WTC11 (cell line): ENCODE measurements around the gene KRT37. TPM values are rescaled to one million over a fixed set of nuclear protein-coding genes. Genes with fewer than 3 reads are reported as not detected.
"Not testable (repeated sequence)": the region's sequence is repeated elsewhere in the genome, so short reads cannot be mapped to it uniquely, and the experiment has no call there.

Source experiments
- ATAC-seq: fragments of 200-7000 bp; cut with Tn5 transposase; 2 replicates; pipeline ENCODE4 v1.10.0; 2021; ENCODE audit warnings: mild to moderate bottlenecking, moderate library complexity
- CTCF ChIA-PET: fragments of 300-600 bp; sonication (Branson Sonifier 250); formaldehyde crosslinking; loops from one replicate; lab custom pipeline; 2021; ENCODE audit warnings: antibody characterized with exemption; lab: Charles Lee
- POLR2A ChIA-PET: fragments of 350-600 bp; sonication (Branson Sonifier 250); formaldehyde crosslinking; loops from one replicate; lab custom pipeline; 2021; ENCODE audit warnings: antibody characterized with exemption; lab: Charles Lee
- DNase-seq: peaks from one replicate; pipeline ENCODE4 v3.0.0; 2021; ENCODE audit warnings: low spot score
- H3K27ac Mint-ChIP-seq: 2 replicates; pipeline ENCODE4 v1.8.0; 2021; ENCODE audit warnings: mixed read lengths
- H3K27me3 Mint-ChIP-seq: 2 replicates; pipeline ENCODE4 v1.8.0; 2021; ENCODE audit warnings: low read depth, mild to moderate bottlenecking, moderate library complexity, mixed read lengths
- H3K36me3 Mint-ChIP-seq: 2 replicates; pipeline ENCODE4 v1.8.0; 2021; ENCODE audit warnings: mixed read lengths
- H3K4me1 Mint-ChIP-seq: 2 replicates; pipeline ENCODE4 v1.8.0; 2022; ENCODE audit warnings: mixed read lengths
- H3K4me3 Mint-ChIP-seq: 2 replicates; pipeline ENCODE4 v1.8.0; 2021; ENCODE audit warnings: mild to moderate bottlenecking, moderate library complexity, mixed read lengths
- H3K9me3 Mint-ChIP-seq: 2 replicates; pipeline ENCODE4 v1.8.0; 2021; ENCODE audit warnings: mixed read lengths
- CBFB ChIP-seq: sonication (generic); formaldehyde crosslinking; IDR thresholded peaks from 2 replicates; pipeline ENCODE4 v1.8.1; 2022; ENCODE audit warnings: mild to moderate bottlenecking, low read depth, missing genetic modification reagents
- CREB1 ChIP-seq: sonication (generic); formaldehyde crosslinking; IDR thresholded peaks from 2 replicates; pipeline ENCODE4 v1.8.0; 2023; ENCODE audit warnings: mild to moderate bottlenecking, missing genetic modification reagents
- EMX1 ChIP-seq: fragments of 250-450 bp; sonication (Bioruptor Pico); IDR thresholded peaks from 2 replicates; pipeline ENCODE4 v1.8.0; 2021; ENCODE audit warnings: mild to moderate bottlenecking
- ETV6 ChIP-seq: sonication (generic); formaldehyde crosslinking; IDR thresholded peaks from 2 replicates; pipeline ENCODE4 v1.8.1; 2022; ENCODE audit warnings: mild to moderate bottlenecking, missing genetic modification reagents
- JAZF1 ChIP-seq: fragments of 250-450 bp; sonication (Bioruptor Pico); IDR thresholded peaks from 2 replicates; pipeline ENCODE4 v1.9.0; 2021; ENCODE audit warnings: moderate library complexity, mild to moderate bottlenecking, inconsistent platforms
- MXD4 ChIP-seq: fragments of 250-450 bp; sonication (Bioruptor Pico); IDR thresholded peaks from 2 replicates; pipeline ENCODE4 v1.8.0; 2021; ENCODE audit warnings: mild to moderate bottlenecking, moderate library complexity, borderline replicate concordance
- NFYB ChIP-seq: sonication (generic); formaldehyde crosslinking; conservative IDR thresholded peaks from 2 replicates; pipeline ENCODE4 v1.8.0; 2022; ENCODE audit warnings: low read depth, missing genetic modification reagents
- NR1H2 ChIP-seq: sonication (generic); formaldehyde crosslinking; IDR thresholded peaks from 2 replicates; pipeline ENCODE4 v1.9.0; 2021; ENCODE audit warnings: mild to moderate bottlenecking, moderate library complexity, missing genetic modification reagents
- NR3C1 ChIP-seq: sonication (generic); formaldehyde crosslinking; conservative IDR thresholded peaks from 2 replicates; pipeline ENCODE4 v1.8.1; 2023; ENCODE audit warnings: low read depth, mild to moderate bottlenecking, missing genetic modification reagents
- OVOL2 ChIP-seq: fragments of 250-450 bp; sonication (Bioruptor Pico); IDR thresholded peaks from 2 replicates; pipeline ENCODE4 v1.9.0; 2021; ENCODE audit warnings: mild to moderate bottlenecking, borderline replicate concordance
- RORB ChIP-seq: fragments of 250-450 bp; sonication (Bioruptor Pico); IDR thresholded peaks from 2 replicates; pipeline ENCODE4 v1.9.0; 2021; ENCODE audit warnings: mild to moderate bottlenecking
- TEAD1 ChIP-seq: sonication (generic); formaldehyde crosslinking; IDR thresholded peaks from 2 replicates; pipeline ENCODE4 v1.8.0; 2022; ENCODE audit warnings: mild to moderate bottlenecking, missing genetic modification reagents
- TEAD4 ChIP-seq: sonication (generic); formaldehyde crosslinking; IDR thresholded peaks from 2 replicates; pipeline ENCODE4 v1.8.0; 2022; ENCODE audit warnings: mild to moderate bottlenecking, missing genetic modification reagents
- TP53 ChIP-seq: sonication (generic); formaldehyde crosslinking; IDR thresholded peaks from 2 replicates; pipeline ENCODE4 v1.8.1; 2023; ENCODE audit warnings: mild to moderate bottlenecking, missing genetic modification reagents
- ZNF138 ChIP-seq: sonication (generic); formaldehyde crosslinking; conservative IDR thresholded peaks from 2 replicates; pipeline ENCODE4 v1.8.1; 2022; ENCODE audit warnings: mild to moderate bottlenecking, moderate library complexity, missing genetic modification reagents
- ZNF317 ChIP-seq: sonication (generic); formaldehyde crosslinking; IDR thresholded peaks from 2 replicates; pipeline ENCODE4 v1.8.1; 2023; ENCODE audit warnings: low read depth, mild to moderate bottlenecking, moderate library complexity, missing genetic modification reagents, borderline replicate concordance
- total RNA-seq: library from RNA; stranded (reverse); gene quantifications from 3 replicates; pipeline ENCODE4 v1.2.3, GENCODE V29; 2021
- TF ChIP-seq, protein P1 (sequence below): sonication (generic); formaldehyde crosslinking; IDR thresholded peaks from 2 replicates; pipeline ENCODE4 v1.8.1; 2023; ENCODE audit warnings: mild to moderate bottlenecking, missing genetic modification reagents
- TF ChIP-seq, protein P2 (sequence below): sonication (generic); formaldehyde crosslinking; IDR thresholded peaks from 2 replicates; pipeline ENCODE4 v1.8.0; 2023; ENCODE audit warnings: missing genetic modification reagents, mild to moderate bottlenecking, borderline replicate concordance
- TF ChIP-seq, protein P3 (sequence below): sonication (generic); formaldehyde crosslinking; IDR thresholded peaks from 2 replicates; pipeline ENCODE4 v1.8.0; 2022; ENCODE audit warnings: mild to moderate bottlenecking, missing genetic modification reagents

The KRT37 gene
- total RNA-seq, 1 experiment from 2014 or later, result not detected

DNA sequence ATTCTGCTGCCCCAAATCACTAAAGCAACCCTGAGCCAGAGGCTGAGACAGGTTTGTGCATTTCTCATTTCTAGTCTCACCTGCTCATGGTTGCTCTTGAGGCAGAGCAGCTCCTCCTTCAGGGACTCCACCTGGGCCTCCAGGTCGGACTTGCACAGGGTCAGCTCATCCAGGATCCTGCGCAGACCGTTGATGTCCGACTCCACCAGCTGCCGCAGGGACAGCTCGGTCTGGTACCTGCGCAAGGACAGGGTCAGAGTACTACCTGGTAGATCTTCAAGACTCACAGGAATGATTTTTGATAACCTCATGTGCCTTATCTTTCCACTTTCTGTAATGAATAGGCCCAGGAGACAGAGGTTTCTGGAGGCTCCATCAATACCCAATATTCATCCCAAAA, 28.0 kb downstream of the KRT37 start:
- Mint-ChIP-seq H3K36me3 (no peaks in the 10 kb centered on the region), H3K27ac (no peak overlapping the region), H3K27me3 (no peaks in the 10 kb centered on the region), H3K4me3 (no peak overlapping the region), H3K4me1 (no peaks in the 10 kb centered on the region), H3K9me3 (no peaks in the 10 kb centered on the region)
- TF ChIP-seq RORB (CRISPR knock-in tag) (no peak), ZNF317 (no peak), NR1H2 (no peak), TEAD1 (CRISPR knock-in tag) (no peak), TP53 (no peak), ETV6 (CRISPR knock-in tag) (no peak), CBFB (CRISPR knock-in tag) (no peak), TEAD4 (CRISPR knock-in tag) (no peak), NR3C1 (CRISPR knock-in tag) (no peak), OVOL2 (CRISPR knock-in tag) (no peak), CREB1 (CRISPR knock-in tag) (no peak), EMX1 (CRISPR knock-in tag) (no peak), MXD4 (CRISPR knock-in tag) (no peak), ZNF138 (CRISPR knock-in tag) (no peak), JAZF1 (CRISPR knock-in tag) (no peak), NFYB (CRISPR knock-in tag) (no peak)
- TF ChIP-seq, protein P1, sequence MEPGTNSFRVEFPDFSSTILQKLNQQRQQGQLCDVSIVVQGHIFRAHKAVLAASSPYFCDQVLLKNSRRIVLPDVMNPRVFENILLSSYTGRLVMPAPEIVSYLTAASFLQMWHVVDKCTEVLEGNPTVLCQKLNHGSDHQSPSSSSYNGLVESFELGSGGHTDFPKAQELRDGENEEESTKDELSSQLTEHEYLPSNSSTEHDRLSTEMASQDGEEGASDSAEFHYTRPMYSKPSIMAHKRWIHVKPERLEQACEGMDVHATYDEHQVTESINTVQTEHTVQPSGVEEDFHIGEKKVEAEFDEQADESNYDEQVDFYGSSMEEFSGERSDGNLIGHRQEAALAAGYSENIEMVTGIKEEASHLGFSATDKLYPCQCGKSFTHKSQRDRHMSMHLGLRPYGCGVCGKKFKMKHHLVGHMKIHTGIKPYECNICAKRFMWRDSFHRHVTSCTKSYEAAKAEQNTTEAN (CRISPR knock-in tag), result no peak
- TF ChIP-seq, protein P2, sequence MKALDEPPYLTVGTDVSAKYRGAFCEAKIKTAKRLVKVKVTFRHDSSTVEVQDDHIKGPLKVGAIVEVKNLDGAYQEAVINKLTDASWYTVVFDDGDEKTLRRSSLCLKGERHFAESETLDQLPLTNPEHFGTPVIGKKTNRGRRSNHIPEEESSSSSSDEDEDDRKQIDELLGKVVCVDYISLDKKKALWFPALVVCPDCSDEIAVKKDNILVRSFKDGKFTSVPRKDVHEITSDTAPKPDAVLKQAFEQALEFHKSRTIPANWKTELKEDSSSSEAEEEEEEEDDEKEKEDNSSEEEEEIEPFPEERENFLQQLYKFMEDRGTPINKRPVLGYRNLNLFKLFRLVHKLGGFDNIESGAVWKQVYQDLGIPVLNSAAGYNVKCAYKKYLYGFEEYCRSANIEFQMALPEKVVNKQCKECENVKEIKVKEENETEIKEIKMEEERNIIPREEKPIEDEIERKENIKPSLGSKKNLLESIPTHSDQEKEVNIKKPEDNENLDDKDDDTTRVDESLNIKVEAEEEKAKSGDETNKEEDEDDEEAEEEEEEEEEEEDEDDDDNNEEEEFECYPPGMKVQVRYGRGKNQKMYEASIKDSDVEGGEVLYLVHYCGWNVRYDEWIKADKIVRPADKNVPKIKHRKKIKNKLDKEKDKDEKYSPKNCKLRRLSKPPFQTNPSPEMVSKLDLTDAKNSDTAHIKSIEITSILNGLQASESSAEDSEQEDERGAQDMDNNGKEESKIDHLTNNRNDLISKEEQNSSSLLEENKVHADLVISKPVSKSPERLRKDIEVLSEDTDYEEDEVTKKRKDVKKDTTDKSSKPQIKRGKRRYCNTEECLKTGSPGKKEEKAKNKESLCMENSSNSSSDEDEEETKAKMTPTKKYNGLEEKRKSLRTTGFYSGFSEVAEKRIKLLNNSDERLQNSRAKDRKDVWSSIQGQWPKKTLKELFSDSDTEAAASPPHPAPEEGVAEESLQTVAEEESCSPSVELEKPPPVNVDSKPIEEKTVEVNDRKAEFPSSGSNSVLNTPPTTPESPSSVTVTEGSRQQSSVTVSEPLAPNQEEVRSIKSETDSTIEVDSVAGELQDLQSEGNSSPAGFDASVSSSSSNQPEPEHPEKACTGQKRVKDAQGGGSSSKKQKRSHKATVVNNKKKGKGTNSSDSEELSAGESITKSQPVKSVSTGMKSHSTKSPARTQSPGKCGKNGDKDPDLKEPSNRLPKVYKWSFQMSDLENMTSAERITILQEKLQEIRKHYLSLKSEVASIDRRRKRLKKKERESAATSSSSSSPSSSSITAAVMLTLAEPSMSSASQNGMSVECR, result no peak
- TF ChIP-seq, protein P3, sequence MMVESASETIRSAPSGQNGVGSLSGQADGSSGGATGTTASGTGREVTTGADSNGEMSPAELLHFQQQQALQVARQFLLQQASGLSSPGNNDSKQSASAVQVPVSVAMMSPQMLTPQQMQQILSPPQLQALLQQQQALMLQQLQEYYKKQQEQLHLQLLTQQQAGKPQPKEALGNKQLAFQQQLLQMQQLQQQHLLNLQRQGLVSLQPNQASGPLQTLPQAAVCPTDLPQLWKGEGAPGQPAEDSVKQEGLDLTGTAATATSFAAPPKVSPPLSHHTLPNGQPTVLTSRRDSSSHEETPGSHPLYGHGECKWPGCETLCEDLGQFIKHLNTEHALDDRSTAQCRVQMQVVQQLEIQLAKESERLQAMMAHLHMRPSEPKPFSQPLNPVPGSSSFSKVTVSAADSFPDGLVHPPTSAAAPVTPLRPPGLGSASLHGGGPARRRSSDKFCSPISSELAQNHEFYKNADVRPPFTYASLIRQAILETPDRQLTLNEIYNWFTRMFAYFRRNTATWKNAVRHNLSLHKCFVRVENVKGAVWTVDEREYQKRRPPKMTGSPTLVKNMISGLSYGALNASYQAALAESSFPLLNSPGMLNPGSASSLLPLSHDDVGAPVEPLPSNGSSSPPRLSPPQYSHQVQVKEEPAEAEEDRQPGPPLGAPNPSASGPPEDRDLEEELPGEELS (CRISPR knock-in tag), result no peak
- no peak for ATAC-seq
- no peak for DNase-seq
- POLR2A ChIA-PET, result no interaction called here
- CTCF ChIA-PET, result interaction anchor here (2.0 kb wide), 1 partner anchor 21 kb away, joined by 8 read pairs; no protein-coding TSS in a partner anchor

DNA sequence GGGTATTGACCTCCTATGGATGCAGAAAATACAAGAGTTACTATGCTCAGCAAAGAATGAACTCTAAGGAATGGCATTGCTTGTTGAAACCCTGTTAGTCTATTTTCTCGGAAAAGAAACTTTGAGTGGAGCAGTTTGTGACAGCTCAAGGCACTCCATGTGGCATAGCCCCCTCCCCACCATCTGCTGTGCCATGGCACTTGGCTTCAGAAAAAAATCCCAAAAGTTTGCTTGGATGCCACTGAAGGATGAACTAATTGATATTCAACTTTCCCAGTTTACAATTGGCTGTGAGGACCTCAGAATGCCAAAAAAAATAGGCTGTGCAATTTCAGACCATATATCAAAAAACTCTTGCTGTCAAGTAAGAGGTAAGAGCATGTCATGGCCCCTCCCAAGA, 28.8 kb downstream of the KRT37 start:
- TF ChIP-seq ZNF138 (CRISPR knock-in tag), result no peak
- H3K27me3 Mint-ChIP-seq, result no peaks in the 10 kb centered on the region
- CTCF ChIA-PET, result interaction anchor here (0.9 kb wide), 1 partner anchor 154 kb away, joined by 3 read pairs; no protein-coding TSS in a partner anchor
- H3K4me1 Mint-ChIP-seq, result no peaks in the 10 kb centered on the region
- H3K9me3 Mint-ChIP-seq, result no peaks in the 10 kb centered on the region
- H3K4me3 Mint-ChIP-seq, result no peak overlapping the region
- no peaks in the 10 kb centered on the region for H3K36me3 Mint-ChIP-seq
- ATAC-seq, result no peak
- DNase-seq, result no peak
- H3K27ac Mint-ChIP-seq, result no peak overlapping the region
- POLR2A ChIA-PET, result no interaction called here

DNA sequence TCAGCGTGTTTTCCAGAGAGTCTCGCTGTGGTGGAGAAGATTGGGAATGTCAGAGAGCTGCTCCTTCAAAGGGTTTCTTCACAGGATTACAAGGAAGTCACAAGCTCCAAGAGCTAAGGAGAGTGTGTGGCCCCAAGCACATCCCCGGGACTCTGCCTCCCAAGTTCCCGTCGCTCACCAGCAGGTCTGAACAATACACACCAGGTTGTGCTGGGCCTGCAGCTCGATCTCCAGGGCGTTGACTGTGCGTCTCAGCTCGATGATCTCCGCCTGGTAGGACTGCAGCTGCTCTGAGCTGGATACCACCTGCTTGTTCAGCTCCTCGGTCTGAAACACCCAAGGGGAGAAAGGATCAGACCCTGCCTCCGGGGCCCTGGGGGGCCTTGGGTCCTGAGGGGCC, 29.3 kb downstream of the KRT37 start:
- H3K4me1 Mint-ChIP-seq, H3K9me3 Mint-ChIP-seq, H3K4me3 Mint-ChIP-seq, POLR2A ChIA-PET, H3K27me3 Mint-ChIP-seq, ATAC-seq, DNase-seq, H3K27ac Mint-ChIP-seq, H3K36me3 Mint-ChIP-seq: not testable (repeated sequence)
- CTCF ChIA-PET, result interaction anchor here (0.9 kb wide), 1 partner anchor 154 kb away, joined by 3 read pairs; no protein-coding TSS in a partner anchor
